ENCODE data around the gene ZNF273. TPM values are rescaled to one million over a fixed set of nuclear protein-coding genes. Genes with fewer than 3 reads are reported as not detected.
A peak's percentile ranks its signal among the peaks of the same experiment; 100 is the strongest.
"Not testable (repeated sequence)": the region's sequence is repeated elsewhere in the genome, so short reads cannot be mapped to it uniquely, and the experiment has no call there.

Gene ZNF273
- total RNA-seq, 1 donor from 2014 or later: 17.1 TPM

GRCh38 chr7:64888901-64889685 lies 14.0 kb upstream of the ZNF273 start:
- Mint-ChIP-seq H3K27ac (ENCODE audit: unreplicated experiment) (no peak overlapping the region), H3K9me3 (peaks cover under 1% of the 10 kb centered on the region), H3K4me3 (peak overlapping the region; percentile 82), H3K36me3 (ENCODE audit: low read depth) (no peaks in the 10 kb centered on the region), H3K4me1 (peaks cover 9% of the 10 kb centered on the region), H3K27me3 (ENCODE audit: low read depth) (peaks cover 78% of the 10 kb centered on the region)
- no peak for TF ChIP-seq CTCF (conservative IDR thresholded peaks at IDR 0.05)
- no peak for DNase-seq (ENCODE audit: low read depth, low spot score)

- Mint-ChIP-seq H3K4me1 (peaks cover 9% of the 10 kb centered on the region), H3K36me3 (ENCODE audit: low read depth) (no peaks in the 10 kb centered on the region), H3K4me3 (no peak overlapping the region), H3K9me3 (no peaks in the 10 kb centered on the region), H3K27ac (ENCODE audit: unreplicated experiment) (no peak overlapping the region), H3K27me3 (ENCODE audit: low read depth) (peaks cover 78% of the 10 kb centered on the region)
- TF ChIP-seq CTCF (conservative IDR thresholded peaks at IDR 0.05): no peak
- no peak for DNase-seq (ENCODE audit: low read depth, low spot score)
Measured at GRCh38 chr7:64889686-64890162, 13.3 kb upstream of the ZNF273 start.

- H3K9me3 Mint-ChIP-seq; H3K27ac Mint-ChIP-seq (ENCODE audit: unreplicated experiment); H3K4me1 Mint-ChIP-seq; DNase-seq (ENCODE audit: low read depth, low spot score); H3K4me3 Mint-ChIP-seq; H3K36me3 Mint-ChIP-seq (ENCODE audit: low read depth): not testable (repeated sequence)
- peaks cover 81% of the 10 kb centered on the region for H3K27me3 Mint-ChIP-seq (ENCODE audit: low read depth)
Measured at GRCh38 chr7:64890273-64890672, 12.8 kb upstream of the ZNF273 start.

GRCh38 chr7:64890761-64891362 lies 12.2 kb upstream of the ZNF273 start:
- Mint-ChIP-seq H3K27ac (ENCODE audit: unreplicated experiment) (no peak overlapping the region), H3K4me1 (peaks cover 9% of the 10 kb centered on the region), H3K4me3 (no peak overlapping the region), H3K36me3 (ENCODE audit: low read depth) (no peaks in the 10 kb centered on the region), H3K27me3 (ENCODE audit: low read depth) (peaks cover 75% of the 10 kb centered on the region), H3K9me3 (no peaks in the 10 kb centered on the region)
- no peak for TF ChIP-seq CTCF (conservative IDR thresholded peaks at IDR 0.05)
- no peak for DNase-seq (ENCODE audit: low read depth, low spot score)

DNA sequence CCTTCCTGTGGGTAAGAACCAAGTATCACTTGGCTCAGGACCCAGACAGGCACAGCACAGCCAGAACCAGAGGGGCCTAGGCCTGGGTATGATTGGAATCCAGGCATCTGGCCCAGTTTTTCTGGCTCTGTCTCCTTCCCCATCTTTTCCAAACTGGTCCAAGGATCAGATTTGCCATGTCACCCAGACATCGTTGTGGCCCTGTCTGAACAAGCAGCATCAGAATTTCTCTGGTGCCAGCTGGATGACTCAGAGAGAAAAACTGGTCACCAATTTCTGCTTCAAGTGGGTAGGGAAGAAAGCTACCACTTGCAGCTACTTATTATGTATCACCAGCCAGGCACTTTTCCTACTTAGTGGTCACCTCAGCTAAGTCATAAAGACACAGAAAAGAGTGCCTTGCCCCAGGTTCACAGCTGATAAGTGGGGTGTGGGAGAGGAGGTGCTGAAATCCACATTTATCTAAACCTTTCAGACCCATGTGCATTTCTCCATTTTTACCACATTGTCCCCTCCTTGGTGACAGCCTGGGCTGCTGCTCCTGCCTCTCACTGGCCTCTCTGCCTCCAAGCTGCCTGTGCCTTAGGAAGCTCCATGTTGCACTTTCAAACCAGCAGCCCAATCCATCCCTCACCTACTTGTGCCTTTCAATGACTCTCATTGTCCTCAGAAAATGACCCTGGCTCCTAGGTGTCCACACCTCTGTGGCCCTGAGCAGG lies 11.6 kb upstream of the ZNF273 start:
- not testable (repeated sequence) for H3K9me3 Mint-ChIP-seq; DNase-seq (ENCODE audit: low read depth, low spot score); H3K36me3 Mint-ChIP-seq (ENCODE audit: low read depth)

GRCh38 chr7:64892116-64892515 lies 11.0 kb upstream of the ZNF273 start:
- Mint-ChIP-seq H3K27me3 (ENCODE audit: low read depth) (peaks cover 67% of the 10 kb centered on the region), H3K4me3 (no peak overlapping the region), H3K4me1 (peaks cover 9% of the 10 kb centered on the region), H3K36me3 (ENCODE audit: low read depth) (no peaks in the 10 kb centered on the region), H3K9me3 (no peaks in the 10 kb centered on the region), H3K27ac (ENCODE audit: unreplicated experiment) (no peak overlapping the region)
- TF ChIP-seq CTCF (conservative IDR thresholded peaks at IDR 0.05): no peak
- no peak for DNase-seq (ENCODE audit: low read depth, low spot score)

More for the DNA sequence above, 11.6 kb upstream of the ZNF273 start:
- not testable (repeated sequence) for H3K27ac Mint-ChIP-seq (ENCODE audit: unreplicated experiment); H3K4me3 Mint-ChIP-seq; H3K4me1 Mint-ChIP-seq
- H3K27me3 Mint-ChIP-seq (ENCODE audit: low read depth): peaks cover 68% of the 10 kb centered on the region
